ENCODE measurements around the gene FCRL5. TPM values are rescaled to one million over a fixed set of nuclear protein-coding genes. Genes with fewer than 3 reads are reported as not detected.
"Not testable (repeated sequence)": the region's sequence is repeated elsewhere in the genome, so short reads cannot be mapped to it uniquely, and the experiment has no call there.

The FCRL5 gene
- total and polyA plus RNA-seq, 7 donors: 0.01 to 0.46 (median 0.07) TPM; not detected in 2

DNA sequence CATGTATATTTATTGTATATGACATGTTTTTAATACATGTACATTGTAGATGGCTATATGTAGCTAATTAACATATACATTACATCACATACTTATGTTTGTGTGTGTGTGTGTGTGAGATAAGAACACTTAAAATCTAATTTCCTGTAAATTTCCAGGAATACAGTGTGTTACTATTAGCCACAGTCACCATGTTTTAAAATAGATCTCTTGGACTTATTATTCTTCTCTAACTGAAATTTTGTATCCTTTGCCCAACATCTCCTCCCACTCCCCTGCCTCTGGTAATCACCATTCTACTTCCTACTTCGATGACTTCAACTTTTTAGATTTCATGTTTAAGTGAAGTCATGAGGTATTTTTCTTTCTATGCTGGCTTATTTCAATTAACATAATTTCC is 64.8 kb downstream of the FCRL5 start:
- TF ChIP-seq, protein P1, sequence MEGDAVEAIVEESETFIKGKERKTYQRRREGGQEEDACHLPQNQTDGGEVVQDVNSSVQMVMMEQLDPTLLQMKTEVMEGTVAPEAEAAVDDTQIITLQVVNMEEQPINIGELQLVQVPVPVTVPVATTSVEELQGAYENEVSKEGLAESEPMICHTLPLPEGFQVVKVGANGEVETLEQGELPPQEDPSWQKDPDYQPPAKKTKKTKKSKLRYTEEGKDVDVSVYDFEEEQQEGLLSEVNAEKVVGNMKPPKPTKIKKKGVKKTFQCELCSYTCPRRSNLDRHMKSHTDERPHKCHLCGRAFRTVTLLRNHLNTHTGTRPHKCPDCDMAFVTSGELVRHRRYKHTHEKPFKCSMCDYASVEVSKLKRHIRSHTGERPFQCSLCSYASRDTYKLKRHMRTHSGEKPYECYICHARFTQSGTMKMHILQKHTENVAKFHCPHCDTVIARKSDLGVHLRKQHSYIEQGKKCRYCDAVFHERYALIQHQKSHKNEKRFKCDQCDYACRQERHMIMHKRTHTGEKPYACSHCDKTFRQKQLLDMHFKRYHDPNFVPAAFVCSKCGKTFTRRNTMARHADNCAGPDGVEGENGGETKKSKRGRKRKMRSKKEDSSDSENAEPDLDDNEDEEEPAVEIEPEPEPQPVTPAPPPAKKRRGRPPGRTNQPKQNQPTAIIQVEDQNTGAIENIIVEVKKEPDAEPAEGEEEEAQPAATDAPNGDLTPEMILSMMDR (IDR thresholded peaks at IDR 0.05): no peak
- no peaks in the 10 kb centered on the region for H3K27me3 ChIP-seq (ENCODE audit: insufficient read depth in 3 of 3, low read length in 2 of 3)
- H3K4me1 ChIP-seq: no peaks in the 10 kb centered on the region
- WGBS, 3 donors: 58 to 63% (median 60%) methylated on average over 1 of the region's 1 CpG
- DNase-seq (no peak), ATAC-seq (no peak)
- no peak overlapping the region for H3K27ac ChIP-seq
- H3K36me3 ChIP-seq (ENCODE audit: insufficient read depth in 1 of 2, low read depth in 1 of 2): no peaks in the 10 kb centered on the region
- H3K4me3 ChIP-seq: no peak overlapping the region
- no peaks in the 10 kb centered on the region for H3K9me3 ChIP-seq
- intact Hi-C loops (cut with DNase I): loop anchor here (5.0 kb wide), 2 partner anchors 295 to 320 kb away; no protein-coding TSS in a partner anchor

DNA sequence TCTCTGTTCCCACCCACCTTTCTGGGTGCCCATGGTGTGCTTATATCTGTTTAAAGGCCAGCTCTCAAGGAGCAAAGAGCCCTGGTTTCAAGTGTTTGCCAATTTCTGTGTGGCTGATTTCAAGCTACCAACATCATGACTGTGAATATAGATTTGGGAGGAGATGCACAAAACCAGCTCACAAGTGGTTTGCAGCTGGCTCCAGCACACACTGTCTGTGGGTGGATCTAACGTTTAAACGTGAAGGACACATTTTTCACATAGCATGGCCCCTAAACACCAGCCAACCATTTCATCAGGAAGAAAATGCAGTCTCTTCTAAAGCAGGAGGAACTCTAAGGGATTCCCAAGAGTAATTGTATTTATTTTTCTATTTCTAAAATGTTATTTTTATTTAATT is 65.2 kb downstream of the FCRL5 start:
- Histone ChIP-seq H3K4me1 (no peaks in the 10 kb centered on the region), H3K36me3 (ENCODE audit: insufficient read depth in 1 of 2, low read depth in 1 of 2) (no peaks in the 10 kb centered on the region), H3K9me3 (no peaks in the 10 kb centered on the region), H3K27ac (no peak overlapping the region), H3K27me3 (ENCODE audit: insufficient read depth in 3 of 3, low read length in 2 of 3) (no peaks in the 10 kb centered on the region), H3K4me3 (no peak overlapping the region)
- ATAC-seq: no peak
- WGBS, 3 donors: 3 to 13% (median 11%) methylated on average over 2 of the region's 2 CpGs
- intact Hi-C loops (cut with DNase I): loop anchor here (5.0 kb wide), 2 partner anchors 295 to 320 kb away; no protein-coding TSS in a partner anchor
- TF ChIP-seq, protein P1 (IDR thresholded peaks at IDR 0.05): no peak
- no peak for DNase-seq

DNA sequence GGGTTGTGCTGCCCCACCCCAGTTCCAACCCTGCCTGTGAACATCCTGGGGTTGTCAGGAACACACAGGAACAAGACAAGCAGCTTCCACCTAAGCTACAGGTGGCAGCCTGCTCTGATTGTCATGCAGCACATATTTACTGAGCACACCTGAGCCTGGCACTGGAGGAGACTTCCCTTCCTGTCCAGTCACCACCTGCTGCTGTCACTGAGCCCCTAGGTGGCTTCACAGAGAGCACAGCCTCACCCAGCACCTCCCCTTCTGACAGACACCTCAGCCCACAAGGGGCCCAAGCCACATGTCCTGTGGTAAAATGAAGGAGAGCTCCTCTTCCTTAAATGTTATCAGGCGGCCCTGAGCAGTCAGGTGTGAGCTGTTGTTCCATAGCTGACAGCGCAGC is 65.9 kb downstream of the FCRL5 start:
- not testable (repeated sequence) for H3K27ac ChIP-seq; DNase-seq; H3K27me3 ChIP-seq (ENCODE audit: insufficient read depth in 3 of 3, low read length in 2 of 3); H3K4me3 ChIP-seq; H3K4me1 ChIP-seq; H3K36me3 ChIP-seq (ENCODE audit: insufficient read depth in 1 of 2, low read depth in 1 of 2); H3K9me3 ChIP-seq; ATAC-seq
- WGBS, 3 donors: 87 to 93% (median 93%) methylated on average over 2 of the region's 2 CpGs
- intact Hi-C loops (cut with DNase I): loop anchor here (5.0 kb wide), 2 partner anchors 294 to 319 kb away; no protein-coding TSS in a partner anchor

DNA sequence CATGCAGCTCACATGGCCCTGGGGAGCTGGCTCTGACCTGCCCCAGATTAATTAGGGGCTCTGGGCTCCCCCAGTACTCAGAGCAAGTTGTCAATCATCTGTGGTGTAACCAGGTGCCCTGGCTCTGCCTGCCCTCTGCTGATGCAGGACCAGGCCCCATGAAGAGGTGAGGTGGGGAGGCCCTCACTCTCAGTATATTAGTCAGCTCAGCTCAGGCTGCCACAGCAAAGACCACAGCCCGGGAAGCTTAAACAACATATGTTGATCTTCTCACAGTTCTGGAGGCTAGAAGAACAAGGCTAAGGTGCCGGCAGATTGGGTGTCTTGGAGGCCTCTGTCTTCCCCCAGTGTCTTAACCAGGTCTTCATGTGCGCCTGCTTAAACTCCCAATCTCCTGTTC is 66.5 kb downstream of the FCRL5 start:
- no peaks in the 10 kb centered on the region for H3K9me3 ChIP-seq
- no peaks in the 10 kb centered on the region for H3K4me1 ChIP-seq
- 77 to 93% (median 83%) methylated on average over 3 of the region's 3 CpGs for WGBS, 3 donors
- no peak overlapping the region for H3K27ac ChIP-seq
- no peak overlapping the region for H3K4me3 ChIP-seq
- TF ChIP-seq, protein P1 (IDR thresholded peaks at IDR 0.05): no peak
- DNase-seq (no peak), ATAC-seq (no peak)
- no peaks in the 10 kb centered on the region for H3K36me3 ChIP-seq (ENCODE audit: insufficient read depth in 1 of 2, low read depth in 1 of 2)
- intact Hi-C loops (cut with DNase I): loop anchor here (5.0 kb wide), 2 partner anchors 293 to 318 kb away; no protein-coding TSS in a partner anchor
- H3K27me3 ChIP-seq (ENCODE audit: insufficient read depth in 3 of 3, low read length in 2 of 3): no peaks in the 10 kb centered on the region

DNA sequence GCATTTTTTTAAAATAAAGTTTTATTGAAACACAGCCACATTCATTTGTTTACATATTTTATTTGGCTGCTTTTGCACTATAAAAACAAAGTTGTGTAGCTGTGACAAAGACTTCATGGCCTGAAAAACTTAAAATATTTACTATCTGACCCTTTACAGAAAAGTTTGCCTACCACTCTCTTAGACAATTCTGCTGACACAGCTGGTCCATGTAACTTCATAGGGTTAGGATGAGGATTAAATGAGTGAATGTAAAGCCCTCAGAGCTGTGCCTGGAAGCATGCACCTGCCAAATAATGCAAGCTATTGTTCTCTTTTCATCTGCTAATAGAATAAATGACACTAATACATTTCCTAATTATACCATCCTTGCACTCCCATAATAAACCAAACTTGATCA is 67.7 kb downstream of the FCRL5 start:
- TF ChIP-seq, protein P1 (IDR thresholded peaks at IDR 0.05): no peak
- intact Hi-C loops (cut with DNase I): no loop called here
- Histone ChIP-seq H3K27ac (no peak overlapping the region), H3K4me3 (no peak overlapping the region), H3K9me3 (no peaks in the 10 kb centered on the region), H3K36me3 (ENCODE audit: insufficient read depth in 1 of 2, low read depth in 1 of 2) (no peaks in the 10 kb centered on the region), H3K4me1 (no peaks in the 10 kb centered on the region), H3K27me3 (ENCODE audit: insufficient read depth in 3 of 3, low read length in 2 of 3) (no peaks in the 10 kb centered on the region)
- DNase-seq (no peak), ATAC-seq (no peak)

Measured in psoas muscle (tissue), 8 donors.